HEK293 (cell line): ENCODE data around the gene ZNF181.

Source experiments
- CTCF ChIA-PET: fragments of 350-600 bp; formaldehyde crosslinking; extraction: SDS; loops from one replicate; lab custom pipeline; 2021; ENCODE audit warnings: antibody characterized with exemption; lab: Yijun Ruan, JAX
- POLR2A ChIA-PET: fragments of 300-600 bp; formaldehyde crosslinking; extraction: SDS; loops from one replicate; lab custom pipeline; 2020; ENCODE audit warnings: antibody characterized with exemption, inconsistent platforms; lab: Yijun Ruan, JAX
- H3K27ac ChIP-seq: fragments of 200-500 bp; sonication (Bioruptor generic); 2 replicates; pipeline ENCODE4 v1.5.1; 2014; ENCODE audit warnings: low read depth, low read length, control low read depth, inconsistent platforms; ENCODE audit errors: extremely low read depth
- H3K36me3 ChIP-seq, 2 experiments: fragments of 200-500 bp in 1 of 2; sonication (Bioruptor generic) in 1 of 2; 1 replicate in 1 of 2; 2 replicates in 1 of 2; pipeline ENCODE4 v1.5.1; 2014 to 2017; ENCODE audit warnings: inconsistent platforms in 2 of 2, low read length in 2 of 2; ENCODE audit not compliant: control insufficient read depth in 2 of 2, insufficient read depth in 1 of 2
- H3K4me1 ChIP-seq: fragments of 200-500 bp; sonication (Bioruptor generic); 2 replicates; pipeline ENCODE4 v1.5.1; 2014; ENCODE audit warnings: mild to moderate bottlenecking, low read length, inconsistent platforms; ENCODE audit not compliant: control insufficient read depth, insufficient read depth
- H3K4me3 ChIP-seq: 2 replicates; pipeline ENCODE4 v1.5.1; 2011; ENCODE audit warnings: low read depth, mild to moderate bottlenecking, control low read depth, low read length, moderate library complexity
- H3K9me3 ChIP-seq: fragments of 200-500 bp; sonication (Bioruptor generic); 2 replicates; pipeline ENCODE4 v1.5.1; 2014; ENCODE audit warnings: low read depth, low read length, inconsistent platforms; ENCODE audit not compliant: control insufficient read depth, insufficient read depth
- ATF2 ChIP-seq: fragments of 450-650 bp; formaldehyde crosslinking; IDR thresholded peaks from 2 replicates; pipeline ENCODE4 v1.5.1; 2016; ENCODE audit warnings: missing biosample characterization, missing genetic modification characterization, low read depth
- FEZF1 ChIP-seq: fragments of 450-650 bp; formaldehyde crosslinking; IDR thresholded peaks from 2 replicates; pipeline ENCODE4 v1.5.1; 2016; ENCODE audit warnings: missing biosample characterization, missing genetic modification characterization
- KLF16 ChIP-seq: fragments of 450-650 bp; formaldehyde crosslinking; IDR thresholded peaks from 2 replicates; pipeline ENCODE4 v1.5.1; 2017; ENCODE audit warnings: missing biosample characterization, missing genetic modification characterization
- KLF9 ChIP-seq: fragments of 450-650 bp; formaldehyde crosslinking; IDR thresholded peaks from 2 replicates; pipeline ENCODE4 v1.5.1; 2016; ENCODE audit warnings: missing biosample characterization, missing genetic modification characterization, low read depth
- PRDM10 ChIP-seq: fragments of 450-650 bp; formaldehyde crosslinking; IDR thresholded peaks from 2 replicates; pipeline ENCODE4 v1.5.1; 2016; ENCODE audit warnings: missing biosample characterization, missing genetic modification characterization
- SP2 ChIP-seq: fragments of 450-650 bp; formaldehyde crosslinking; IDR thresholded peaks from 2 replicates; pipeline ENCODE4 v1.5.1; 2016; ENCODE audit warnings: missing biosample characterization, missing genetic modification characterization
- SP7 ChIP-seq: fragments of 450-650 bp; formaldehyde crosslinking; IDR thresholded peaks from 2 replicates; pipeline ENCODE4 v1.5.1; 2016; ENCODE audit warnings: missing biosample characterization, missing genetic modification characterization
- ZBTB21 ChIP-seq: fragments of 450-650 bp; formaldehyde crosslinking; IDR thresholded peaks from 2 replicates; pipeline ENCODE4 v1.5.1; 2017; ENCODE audit warnings: missing biosample characterization, missing genetic modification characterization
- ZNF121 ChIP-seq: fragments of 450-650 bp; formaldehyde crosslinking; IDR thresholded peaks from 2 replicates; pipeline ENCODE4 v1.5.1; 2016; ENCODE audit warnings: missing biosample characterization, missing genetic modification characterization
- ZNF146 ChIP-seq: fragments of 450-650 bp; formaldehyde crosslinking; IDR thresholded peaks from 2 replicates; pipeline ENCODE4 v1.5.1; 2016; ENCODE audit warnings: missing biosample characterization, missing genetic modification characterization
- ZNF221 ChIP-seq: fragments of 450-650 bp; formaldehyde crosslinking; IDR thresholded peaks from 2 replicates; pipeline ENCODE4 v1.5.1; 2017; ENCODE audit warnings: missing biosample characterization, missing genetic modification characterization, borderline replicate concordance
- ZNF350 ChIP-seq: fragments of 450-650 bp; formaldehyde crosslinking; IDR thresholded peaks from 2 replicates; pipeline ENCODE4 v1.5.0; 2017; ENCODE audit warnings: missing biosample characterization, mild to moderate bottlenecking, missing genetic modification characterization
- ZNF423 ChIP-seq: fragments of 450-650 bp; formaldehyde crosslinking; IDR thresholded peaks from 2 replicates; pipeline ENCODE4 v1.5.1; 2016; ENCODE audit warnings: missing biosample characterization, missing genetic modification characterization
- ZNF514 ChIP-seq: fragments of 450-650 bp; formaldehyde crosslinking; IDR thresholded peaks from 2 replicates; pipeline ENCODE4 v1.5.1; 2016; ENCODE audit warnings: missing biosample characterization, missing genetic modification characterization
- ZNF518A ChIP-seq: fragments of 450-650 bp; formaldehyde crosslinking; conservative IDR thresholded peaks from 2 replicates; pipeline ENCODE4 v1.5.1; 2016; ENCODE audit warnings: low read depth, missing biosample characterization, missing genetic modification characterization
- ZNF629 ChIP-seq: fragments of 450-650 bp; formaldehyde crosslinking; IDR thresholded peaks from 2 replicates; pipeline ENCODE4 v1.5.1; 2017; ENCODE audit warnings: missing biosample characterization, missing genetic modification characterization
- ZNF660 ChIP-seq: fragments of 450-650 bp; IDR thresholded peaks from 2 replicates; pipeline ENCODE4 v1.5.1; 2018; ENCODE audit warnings: missing biosample characterization, mild to moderate bottlenecking, missing genetic modification characterization
- ZNF701 ChIP-seq: fragments of 450-650 bp; formaldehyde crosslinking; IDR thresholded peaks from 2 replicates; pipeline ENCODE4 v1.5.1; 2016; ENCODE audit warnings: missing biosample characterization, missing genetic modification characterization
- ZNF704 ChIP-seq: fragments of 450-650 bp; formaldehyde crosslinking; IDR thresholded peaks from 2 replicates; pipeline ENCODE4 v1.5.1; 2016; ENCODE audit warnings: missing biosample characterization, missing genetic modification characterization
- ZNF843 ChIP-seq: fragments of 450-650 bp; formaldehyde crosslinking; IDR thresholded peaks from 2 replicates; pipeline ENCODE4 v1.5.1; 2016; ENCODE audit warnings: missing biosample characterization, missing genetic modification characterization
- ZSCAN23 ChIP-seq: fragments of 450-650 bp; formaldehyde crosslinking; IDR thresholded peaks from 2 replicates; pipeline ENCODE4 v1.5.1; 2016; ENCODE audit warnings: missing biosample characterization, missing genetic modification characterization
- ZSCAN30 ChIP-seq: fragments of 450-650 bp; IDR thresholded peaks from 2 replicates; pipeline ENCODE4 v1.5.1; 2018; ENCODE audit warnings: missing biosample characterization, mild to moderate bottlenecking, missing genetic modification characterization, moderate library complexity

The ZNF181 gene

GRCh38 chr19:34744896-34745690 is 11.1 kb downstream of the ZNF181 start:
- ChIA-PET POLR2A (no interaction called here), CTCF (no interaction called here)
- Histone ChIP-seq H3K4me1 (no peaks in the 10 kb centered on the region), H3K9me3 (peaks cover 23% of the 10 kb centered on the region), H3K27ac (no peak overlapping the region), H3K4me3 (no peak overlapping the region), H3K36me3 (peaks cover 10 to 13% of the 10 kb centered on the region in 2 experiments; a peak in 2 of 3 replicates)
- peak; percentile 65; the same call in 1 of the 2 replicates for TF ChIP-seq ZBTB21 (tag by site-specific recombination)
- TF ChIP-seq ZNF629 (tag by site-specific recombination), result 0 out of 2 replicates have a peak, but pooled peaks have one; percentile 29
- TF ChIP-seq KLF9, result no peak
- peak; percentile 68 for TF ChIP-seq ATF2 (tag by site-specific recombination)

- Histone ChIP-seq H3K27ac (no peak overlapping the region), H3K36me3 (peaks cover 0 to 12% of the 10 kb centered on the region in 2 experiments; a peak in 1 of 3 replicates), H3K4me1 (no peaks in the 10 kb centered on the region), H3K9me3 (peaks cover 63% of the 10 kb centered on the region), H3K4me3 (no peak overlapping the region)
- CTCF ChIA-PET, result no interaction called here
- POLR2A ChIA-PET, result no interaction called here
- no peak for TF ChIP-seq PRDM10 (tag by site-specific recombination)
- no peak for TF ChIP-seq ZSCAN30 (tag by site-specific recombination)
- TF ChIP-seq ZNF514 (tag by site-specific recombination), result no peak
- TF ChIP-seq ZNF843 (tag by site-specific recombination), result no peak
- TF ChIP-seq ZNF704 (tag by site-specific recombination), result no peak
- TF ChIP-seq FEZF1 (tag by site-specific recombination), result no peak
- no peak for TF ChIP-seq ZNF221 (tag by site-specific recombination)
- peak; percentile 86 for TF ChIP-seq ZBTB21 (tag by site-specific recombination)
- TF ChIP-seq ZNF146 (tag by site-specific recombination), result no peak
- TF ChIP-seq ZNF701 (tag by site-specific recombination), result no peak
- no peak for TF ChIP-seq ZSCAN23 (tag by site-specific recombination)
- TF ChIP-seq SP7 (tag by site-specific recombination), result no peak
- TF ChIP-seq ZNF518A (tag by site-specific recombination), result no peak
- TF ChIP-seq ZNF121 (tag by site-specific recombination), result no peak
- TF ChIP-seq ZNF423, result no peak
- TF ChIP-seq KLF16 (tag by site-specific recombination), result no peak
- TF ChIP-seq SP2 (tag by site-specific recombination), result no peak
- no peak for TF ChIP-seq ZNF350 (tag by site-specific recombination)
- TF ChIP-seq ZNF660, result peak; percentile 64
These were observed 23.4 kb downstream of the ZNF181 start for GRCh38 chr19:34757441-34757840.
